ENCODE data around the gene BRD3OS. TPM values are rescaled to one million over a fixed set of nuclear protein-coding genes. Genes with fewer than 3 reads are reported as not detected.

BRD3OS gene
- total RNA-seq, 1 experiment from 2014 or later = 16.2 TPM

GRCh38 chr9:134046894-134047681, 21.8 kb downstream of the BRD3OS start:
- Mint-ChIP-seq H3K4me1 (no peaks in the 10 kb centered on the region), H3K9me3 (no peaks in the 10 kb centered on the region), H3K36me3 (peaks cover 46% of the 10 kb centered on the region), H3K27me3 (ENCODE audit: low read depth) (no peaks in the 10 kb centered on the region), H3K4me3 (no peak overlapping the region), H3K27ac (no peak overlapping the region)
- TF ChIP-seq MXD4 (CRISPR knock-in tag; IDR thresholded peaks at IDR 0.05; ENCODE audit: borderline replicate concordance) (no peak), KAT7 (CRISPR knock-in tag; IDR thresholded peaks at IDR 0.05; ENCODE audit: borderline replicate concordance) (no peak), ERG (CRISPR knock-in tag; IDR thresholded peaks at IDR 0.05) (no peak), GRHL2 (CRISPR knock-in tag; IDR thresholded peaks at IDR 0.05; ENCODE audit: insufficient replicate concordance, severe bottlenecking) (no peak), HMGA2 (CRISPR knock-in tag; IDR thresholded peaks at IDR 0.05) (no peak), ZNF671 (CRISPR knock-in tag; IDR thresholded peaks at IDR 0.05) (no peak), SMAD4 (CRISPR knock-in tag; IDR thresholded peaks at IDR 0.05) (no peak), USF2 (CRISPR knock-in tag; IDR thresholded peaks at IDR 0.05) (no peak)
- TF ChIP-seq, protein P1, sequence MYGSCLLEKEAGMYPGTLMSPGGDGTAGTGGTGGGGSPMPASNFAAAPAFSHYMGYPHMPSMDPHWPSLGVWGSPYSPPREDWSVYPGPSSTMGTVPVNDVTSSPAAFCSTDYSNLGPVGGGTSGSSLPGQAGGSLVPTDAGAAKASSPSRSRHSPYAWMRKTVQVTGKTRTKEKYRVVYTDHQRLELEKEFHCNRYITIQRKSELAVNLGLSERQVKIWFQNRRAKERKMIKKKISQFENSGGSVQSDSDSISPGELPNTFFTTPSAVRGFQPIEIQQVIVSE (CRISPR knock-in tag; IDR thresholded peaks at IDR 0.05; ENCODE audit: borderline replicate concordance) = no peak
- TF ChIP-seq, protein P2, sequence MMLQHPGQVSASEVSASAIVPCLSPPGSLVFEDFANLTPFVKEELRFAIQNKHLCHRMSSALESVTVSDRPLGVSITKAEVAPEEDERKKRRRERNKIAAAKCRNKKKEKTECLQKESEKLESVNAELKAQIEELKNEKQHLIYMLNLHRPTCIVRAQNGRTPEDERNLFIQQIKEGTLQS (CRISPR knock-in tag; conservative IDR thresholded peaks at IDR 0.05) = no peak
- DNase-seq (ENCODE audit: low spot score) = no peak
- ChIA-PET POLR2A (no interaction called here), CTCF (interaction anchor here (1.1 kb wide), 1 partner anchor 304 kb away, joined by 3 read pairs; no protein-coding TSS in a partner anchor)
- ATAC-seq = no peak

- Mint-ChIP-seq H3K9me3 (no peaks in the 10 kb centered on the region), H3K27ac (no peak overlapping the region), H3K4me1 (no peaks in the 10 kb centered on the region), H3K27me3 (ENCODE audit: low read depth) (no peaks in the 10 kb centered on the region), H3K36me3 (peaks cover 50% of the 10 kb centered on the region), H3K4me3 (no peak overlapping the region)
- ChIA-PET POLR2A (no interaction called here), CTCF (no interaction called here)
- DNase-seq (ENCODE audit: low spot score) = no peak
- no peak for ATAC-seq
- TF ChIP-seq, protein P3, sequence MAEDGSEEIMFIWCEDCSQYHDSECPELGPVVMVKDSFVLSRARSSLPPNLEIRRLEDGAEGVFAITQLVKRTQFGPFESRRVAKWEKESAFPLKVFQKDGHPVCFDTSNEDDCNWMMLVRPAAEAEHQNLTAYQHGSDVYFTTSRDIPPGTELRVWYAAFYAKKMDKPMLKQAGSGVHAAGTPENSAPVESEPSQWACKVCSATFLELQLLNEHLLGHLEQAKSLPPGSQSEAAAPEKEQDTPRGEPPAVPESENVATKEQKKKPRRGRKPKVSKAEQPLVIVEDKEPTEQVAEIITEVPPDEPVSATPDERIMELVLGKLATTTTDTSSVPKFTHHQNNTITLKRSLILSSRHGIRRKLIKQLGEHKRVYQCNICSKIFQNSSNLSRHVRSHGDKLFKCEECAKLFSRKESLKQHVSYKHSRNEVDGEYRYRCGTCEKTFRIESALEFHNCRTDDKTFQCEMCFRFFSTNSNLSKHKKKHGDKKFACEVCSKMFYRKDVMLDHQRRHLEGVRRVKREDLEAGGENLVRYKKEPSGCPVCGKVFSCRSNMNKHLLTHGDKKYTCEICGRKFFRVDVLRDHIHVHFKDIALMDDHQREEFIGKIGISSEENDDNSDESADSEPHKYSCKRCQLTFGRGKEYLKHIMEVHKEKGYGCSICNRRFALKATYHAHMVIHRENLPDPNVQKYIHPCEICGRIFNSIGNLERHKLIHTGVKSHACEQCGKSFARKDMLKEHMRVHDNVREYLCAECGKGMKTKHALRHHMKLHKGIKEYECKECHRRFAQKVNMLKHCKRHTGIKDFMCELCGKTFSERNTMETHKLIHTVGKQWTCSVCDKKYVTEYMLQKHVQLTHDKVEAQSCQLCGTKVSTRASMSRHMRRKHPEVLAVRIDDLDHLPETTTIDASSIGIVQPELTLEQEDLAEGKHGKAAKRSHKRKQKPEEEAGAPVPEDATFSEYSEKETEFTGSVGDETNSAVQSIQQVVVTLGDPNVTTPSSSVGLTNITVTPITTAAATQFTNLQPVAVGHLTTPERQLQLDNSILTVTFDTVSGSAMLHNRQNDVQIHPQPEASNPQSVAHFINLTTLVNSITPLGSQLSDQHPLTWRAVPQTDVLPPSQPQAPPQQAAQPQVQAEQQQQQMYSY (CRISPR knock-in tag; IDR thresholded peaks at IDR 0.05) = no peak
- TF ChIP-seq NFATC4 (CRISPR knock-in tag; IDR thresholded peaks at IDR 0.05) = no peak
- TF ChIP-seq RORB (CRISPR knock-in tag; IDR thresholded peaks at IDR 0.05) = no peak
- TF ChIP-seq STAT6 (CRISPR knock-in tag; conservative IDR thresholded peaks at IDR 0.05; ENCODE audit: low read depth) = no peak
- no peak for TF ChIP-seq NR3C1 (CRISPR knock-in tag; conservative IDR thresholded peaks at IDR 0.05; ENCODE audit: low read depth)
- TF ChIP-seq MXD4 (CRISPR knock-in tag; IDR thresholded peaks at IDR 0.05; ENCODE audit: borderline replicate concordance) = no peak
- TF ChIP-seq, protein P4, sequence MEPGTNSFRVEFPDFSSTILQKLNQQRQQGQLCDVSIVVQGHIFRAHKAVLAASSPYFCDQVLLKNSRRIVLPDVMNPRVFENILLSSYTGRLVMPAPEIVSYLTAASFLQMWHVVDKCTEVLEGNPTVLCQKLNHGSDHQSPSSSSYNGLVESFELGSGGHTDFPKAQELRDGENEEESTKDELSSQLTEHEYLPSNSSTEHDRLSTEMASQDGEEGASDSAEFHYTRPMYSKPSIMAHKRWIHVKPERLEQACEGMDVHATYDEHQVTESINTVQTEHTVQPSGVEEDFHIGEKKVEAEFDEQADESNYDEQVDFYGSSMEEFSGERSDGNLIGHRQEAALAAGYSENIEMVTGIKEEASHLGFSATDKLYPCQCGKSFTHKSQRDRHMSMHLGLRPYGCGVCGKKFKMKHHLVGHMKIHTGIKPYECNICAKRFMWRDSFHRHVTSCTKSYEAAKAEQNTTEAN (CRISPR knock-in tag; IDR thresholded peaks at IDR 0.05) = no peak
- no peak for TF ChIP-seq JAZF1 (CRISPR knock-in tag; IDR thresholded peaks at IDR 0.05)
- no peak for TF ChIP-seq CREB1 (CRISPR knock-in tag; IDR thresholded peaks at IDR 0.05)
- no peak for TF ChIP-seq HMGA2 (CRISPR knock-in tag; IDR thresholded peaks at IDR 0.05)
- no peak for TF ChIP-seq NFE2L1 (CRISPR knock-in tag; IDR thresholded peaks at IDR 0.05)
- no peak for TF ChIP-seq ZBTB21 (CRISPR knock-in tag; IDR thresholded peaks at IDR 0.05; ENCODE audit: borderline replicate concordance)
- TF ChIP-seq, protein P5, sequence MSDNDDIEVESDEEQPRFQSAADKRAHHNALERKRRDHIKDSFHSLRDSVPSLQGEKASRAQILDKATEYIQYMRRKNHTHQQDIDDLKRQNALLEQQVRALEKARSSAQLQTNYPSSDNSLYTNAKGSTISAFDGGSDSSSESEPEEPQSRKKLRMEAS (CRISPR knock-in tag; IDR thresholded peaks at IDR 0.05) = no peak
- TF ChIP-seq SMAD4 (CRISPR knock-in tag; IDR thresholded peaks at IDR 0.05) = no peak
- TF ChIP-seq KAT7 (CRISPR knock-in tag; IDR thresholded peaks at IDR 0.05; ENCODE audit: borderline replicate concordance) = no peak
- no peak for TF ChIP-seq ESRRA (CRISPR knock-in tag; IDR thresholded peaks at IDR 0.05; ENCODE audit: borderline replicate concordance)
Observed at GRCh38 chr9:134047868-134048581, 22.7 kb downstream of the BRD3OS start.

Data from WTC11 (cell line).